ENCODE results near the gene ZNF652.

- TF ChIP-seq EZH2phosphoT487 (IDR thresholded peaks at IDR 0.05; ENCODE audit: low read depth) (no peak), CTCF (IDR thresholded peaks at IDR 0.05; ENCODE audit: low read depth, low read length) (no peak)
These were observed 112.0 kb downstream of the ZNF652 start for GRCh38 chr17:49249890-49250522.

Measured in OCI-LY3 (cell line).